ENCODE measurements around the gene TYW3.

Gene TYW3

GRCh38 chr1:74699331-74699730, 33.6 kb upstream of the TYW3 start (continued):
- no peak for TF ChIP-seq ZNF747 (tag by site-specific recombination; IDR thresholded peaks at IDR 0.05)

- ChIA-PET POLR2A (no interaction called here), CTCF (interaction anchor here (6.0 kb wide), 1 partner anchor 13 kb away, joined by 32 read pairs; no protein-coding TSS in a partner anchor)
- H3K4me1 ChIP-seq (ENCODE audit: control insufficient read depth, insufficient read depth, low read length): no peaks in the 10 kb centered on the region
- TF ChIP-seq ZNF10 (tag by site-specific recombination; IDR thresholded peaks at IDR 0.05) (peak; percentile 58; the same call in 1 of the 2 replicates), YY2 (tag by site-specific recombination; IDR thresholded peaks at IDR 0.05) (no peak)
- no peak overlapping the region for H3K27ac ChIP-seq (ENCODE audit: extremely low read depth, low read depth, low read length)
- H3K4me3 ChIP-seq (ENCODE audit: low read depth, low read length): no peak overlapping the region
- H3K9me3 ChIP-seq (ENCODE audit: control insufficient read depth, insufficient read depth, low read depth, low read length): no peaks in the 10 kb centered on the region
- H3K36me3 ChIP-seq (ENCODE audit: control insufficient read depth in 2 of 2, insufficient read depth in 1 of 2, low read length in 2 of 2): peaks cover 5 to 28% of the 10 kb centered on the region in 2 experiments; a peak in 2 of 3 replicates
Observed at GRCh38 chr1:74703386-74704182, 29.4 kb upstream of the TYW3 start.

DNA sequence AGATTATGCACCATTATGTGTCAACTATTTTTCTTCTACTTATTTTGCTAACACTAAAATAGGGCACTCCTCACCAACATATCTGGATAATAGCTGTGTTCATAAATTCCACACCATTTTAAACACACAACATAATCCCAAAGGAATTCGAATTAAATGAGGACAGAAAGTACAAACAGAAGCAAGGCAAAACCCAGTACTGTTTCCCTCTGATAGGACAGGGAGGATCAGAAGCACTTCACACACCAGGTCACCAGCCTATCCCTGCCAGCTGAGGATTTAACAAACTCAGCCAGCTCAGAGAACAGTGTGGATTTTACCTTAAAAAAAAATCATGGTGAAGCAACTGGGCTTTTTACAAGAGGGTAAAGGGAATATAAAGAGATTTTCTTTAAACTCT, 20.1 kb upstream of the TYW3 start:
- POLR2A ChIA-PET: no interaction called here
- CTCF ChIA-PET: interaction anchor here (0.8 to 1.5 kb wide), 2 partner anchors 10 to 23 kb away, joined by 3 to 5 read pairs; no protein-coding TSS in a partner anchor

More for the DNA sequence above, 20.1 kb upstream of the TYW3 start:
- Histone ChIP-seq H3K9me3 (ENCODE audit: control insufficient read depth, insufficient read depth, low read depth, low read length) (no peaks in the 10 kb centered on the region), H3K4me3 (ENCODE audit: low read depth, low read length) (no peak overlapping the region), H3K27ac (ENCODE audit: extremely low read depth, low read depth, low read length) (no peak overlapping the region), H3K36me3 (ENCODE audit: control insufficient read depth in 2 of 2, insufficient read depth in 1 of 2, low read length in 2 of 2) (peaks cover 0 to 34% of the 10 kb centered on the region in 2 experiments; a peak in 1 of 3 replicates), H3K4me1 (ENCODE audit: control insufficient read depth, insufficient read depth, low read length) (no peaks in the 10 kb centered on the region)
- no peak for TF ChIP-seq ZNF843 (tag by site-specific recombination; IDR thresholded peaks at IDR 0.05)
- no peak for TF ChIP-seq HOXA7 (CRISPR knock-in tag; IDR thresholded peaks at IDR 0.05; ENCODE audit: borderline replicate concordance)
- no peak for TF ChIP-seq ZNF10 (tag by site-specific recombination; IDR thresholded peaks at IDR 0.05)
- TF ChIP-seq, protein P1, sequence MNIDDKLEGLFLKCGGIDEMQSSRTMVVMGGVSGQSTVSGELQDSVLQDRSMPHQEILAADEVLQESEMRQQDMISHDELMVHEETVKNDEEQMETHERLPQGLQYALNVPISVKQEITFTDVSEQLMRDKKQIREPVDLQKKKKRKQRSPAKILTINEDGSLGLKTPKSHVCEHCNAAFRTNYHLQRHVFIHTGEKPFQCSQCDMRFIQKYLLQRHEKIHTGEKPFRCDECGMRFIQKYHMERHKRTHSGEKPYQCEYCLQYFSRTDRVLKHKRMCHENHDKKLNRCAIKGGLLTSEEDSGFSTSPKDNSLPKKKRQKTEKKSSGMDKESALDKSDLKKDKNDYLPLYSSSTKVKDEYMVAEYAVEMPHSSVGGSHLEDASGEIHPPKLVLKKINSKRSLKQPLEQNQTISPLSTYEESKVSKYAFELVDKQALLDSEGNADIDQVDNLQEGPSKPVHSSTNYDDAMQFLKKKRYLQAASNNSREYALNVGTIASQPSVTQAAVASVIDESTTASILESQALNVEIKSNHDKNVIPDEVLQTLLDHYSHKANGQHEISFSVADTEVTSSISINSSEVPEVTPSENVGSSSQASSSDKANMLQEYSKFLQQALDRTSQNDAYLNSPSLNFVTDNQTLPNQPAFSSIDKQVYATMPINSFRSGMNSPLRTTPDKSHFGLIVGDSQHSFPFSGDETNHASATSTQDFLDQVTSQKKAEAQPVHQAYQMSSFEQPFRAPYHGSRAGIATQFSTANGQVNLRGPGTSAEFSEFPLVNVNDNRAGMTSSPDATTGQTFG (tag by site-specific recombination; IDR thresholded peaks at IDR 0.05; ENCODE audit: borderline replicate concordance): no peak
- TF ChIP-seq ZNF214 (tag by site-specific recombination; IDR thresholded peaks at IDR 0.05; ENCODE audit: borderline replicate concordance): no peak
- TF ChIP-seq ZNF391 (tag by site-specific recombination; IDR thresholded peaks at IDR 0.05; ENCODE audit: borderline replicate concordance, low read depth): no peak
- no peak for TF ChIP-seq IKZF3 (tag by site-specific recombination; IDR thresholded peaks at IDR 0.05)
- TF ChIP-seq ZNF585B (tag by site-specific recombination; IDR thresholded peaks at IDR 0.05): no peak
- TF ChIP-seq ZBTB26 (tag by site-specific recombination; optimal IDR thresholded peaks at IDR 0.05): no peak
- TF ChIP-seq ZNF184 (tag by site-specific recombination; IDR thresholded peaks at IDR 0.05): no peak
- TF ChIP-seq KLF16 (tag by site-specific recombination; IDR thresholded peaks at IDR 0.05): no peak
- TF ChIP-seq, protein P2, sequence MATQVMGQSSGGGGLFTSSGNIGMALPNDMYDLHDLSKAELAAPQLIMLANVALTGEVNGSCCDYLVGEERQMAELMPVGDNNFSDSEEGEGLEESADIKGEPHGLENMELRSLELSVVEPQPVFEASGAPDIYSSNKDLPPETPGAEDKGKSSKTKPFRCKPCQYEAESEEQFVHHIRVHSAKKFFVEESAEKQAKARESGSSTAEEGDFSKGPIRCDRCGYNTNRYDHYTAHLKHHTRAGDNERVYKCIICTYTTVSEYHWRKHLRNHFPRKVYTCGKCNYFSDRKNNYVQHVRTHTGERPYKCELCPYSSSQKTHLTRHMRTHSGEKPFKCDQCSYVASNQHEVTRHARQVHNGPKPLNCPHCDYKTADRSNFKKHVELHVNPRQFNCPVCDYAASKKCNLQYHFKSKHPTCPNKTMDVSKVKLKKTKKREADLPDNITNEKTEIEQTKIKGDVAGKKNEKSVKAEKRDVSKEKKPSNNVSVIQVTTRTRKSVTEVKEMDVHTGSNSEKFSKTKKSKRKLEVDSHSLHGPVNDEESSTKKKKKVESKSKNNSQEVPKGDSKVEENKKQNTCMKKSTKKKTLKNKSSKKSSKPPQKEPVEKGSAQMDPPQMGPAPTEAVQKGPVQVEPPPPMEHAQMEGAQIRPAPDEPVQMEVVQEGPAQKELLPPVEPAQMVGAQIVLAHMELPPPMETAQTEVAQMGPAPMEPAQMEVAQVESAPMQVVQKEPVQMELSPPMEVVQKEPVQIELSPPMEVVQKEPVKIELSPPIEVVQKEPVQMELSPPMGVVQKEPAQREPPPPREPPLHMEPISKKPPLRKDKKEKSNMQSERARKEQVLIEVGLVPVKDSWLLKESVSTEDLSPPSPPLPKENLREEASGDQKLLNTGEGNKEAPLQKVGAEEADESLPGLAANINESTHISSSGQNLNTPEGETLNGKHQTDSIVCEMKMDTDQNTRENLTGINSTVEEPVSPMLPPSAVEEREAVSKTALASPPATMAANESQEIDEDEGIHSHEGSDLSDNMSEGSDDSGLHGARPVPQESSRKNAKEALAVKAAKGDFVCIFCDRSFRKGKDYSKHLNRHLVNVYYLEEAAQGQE (tag by site-specific recombination; IDR thresholded peaks at IDR 0.05): no peak
- no peak for TF ChIP-seq TCF7L2 (IDR thresholded peaks at IDR 0.05; ENCODE audit: borderline replicate concordance, low read depth, low read length)
